H9 (cell line): Measurements from ENCODE around the gene CLBA1. TPM values are rescaled to one million over a fixed set of nuclear protein-coding genes. Genes with fewer than 3 reads are reported as not detected.

Experiments
- DNase-seq: peaks from one replicate; pipeline ENCODE4 v3.0.0-alpha.2; 2017
- H2AFZ ChIP-seq: one replicate; pipeline ENCODE4 v1.6.1; 2013; ENCODE audit warnings: mild to moderate bottlenecking, low read length, control low read depth, moderate library complexity
- H2AK5ac ChIP-seq: 2 replicates; pipeline ENCODE4 v1.6.1; 2013; ENCODE audit warnings: low read length, control low read depth, mixed read lengths; ENCODE audit not compliant: insufficient read length
- H2BK120ac ChIP-seq: one replicate; pipeline ENCODE4 v1.6.1; 2013; ENCODE audit warnings: low read depth, mild to moderate bottlenecking, low read length, control low read depth, inconsistent platforms; ENCODE audit not compliant: poor library complexity, severe bottlenecking
- H2BK12ac ChIP-seq: 2 replicates; pipeline ENCODE4 v1.6.1; 2013; ENCODE audit warnings: low read length, control low read depth, mixed read lengths, low read depth; ENCODE audit not compliant: insufficient read length
- H2BK15ac ChIP-seq: 2 replicates; pipeline ENCODE4 v1.6.1; 2013; ENCODE audit warnings: low read depth, low read length, control low read depth
- H2BK20ac ChIP-seq: one replicate; pipeline ENCODE4 v1.6.1; 2013; ENCODE audit warnings: low read depth, mild to moderate bottlenecking, low read length, control low read depth, inconsistent platforms; ENCODE audit not compliant: poor library complexity, severe bottlenecking
- H2BK5ac ChIP-seq: 2 replicates; pipeline ENCODE4 v1.6.1; 2013; ENCODE audit warnings: low read length, control low read depth, mixed read lengths; ENCODE audit not compliant: insufficient read length
- H3K14ac ChIP-seq: 2 replicates; pipeline ENCODE4 v1.6.1; 2013; ENCODE audit warnings: low read length, control low read depth; ENCODE audit not compliant: insufficient read depth
- H3K18ac ChIP-seq: 2 replicates; pipeline ENCODE4 v1.6.1; 2013; ENCODE audit warnings: low read depth, mild to moderate bottlenecking, mixed read lengths, low read length, control low read depth; ENCODE audit not compliant: insufficient read length
- H3K23ac ChIP-seq: 2 replicates; pipeline ENCODE4 v1.6.1; 2013; ENCODE audit warnings: low read length, control low read depth, mixed read lengths, low read depth; ENCODE audit not compliant: insufficient read length
- H3K23me2 ChIP-seq: 2 replicates; pipeline ENCODE4 v1.6.1; 2013; ENCODE audit warnings: low read depth, mild to moderate bottlenecking, mixed read lengths, low read length, control low read depth; ENCODE audit not compliant: insufficient read length, poor library complexity, severe bottlenecking
- H3K27ac ChIP-seq: 2 replicates; pipeline ENCODE4 v1.5.1; 2013; ENCODE audit warnings: low read length, control low read depth, mixed read lengths, low read depth; ENCODE audit not compliant: insufficient read length
- H3K27me3 ChIP-seq: 2 replicates; pipeline ENCODE4 v1.6.1; 2013; ENCODE audit warnings: low read length, control low read depth, inconsistent platforms; ENCODE audit not compliant: insufficient read depth
- H3K4ac ChIP-seq: 2 replicates; pipeline ENCODE4 v1.6.1; 2013; ENCODE audit warnings: low read depth, mild to moderate bottlenecking, control low read depth, inconsistent platforms, low read length, moderate library complexity
- H3K4me1 ChIP-seq: 2 replicates; pipeline ENCODE4 v1.6.1; 2013; ENCODE audit warnings: low read length, control low read depth, inconsistent platforms; ENCODE audit not compliant: insufficient read depth
- H3K4me2 ChIP-seq: 2 replicates; pipeline ENCODE4 v1.6.1; 2013; ENCODE audit warnings: low read length, control low read depth, mixed read lengths; ENCODE audit not compliant: insufficient read length, insufficient read depth
- H3K56ac ChIP-seq: 2 replicates; pipeline ENCODE4 v1.6.1; 2013; ENCODE audit warnings: low read depth, mild to moderate bottlenecking, mixed read lengths, low read length, control low read depth; ENCODE audit not compliant: insufficient read length
- H3K79me1 ChIP-seq: 2 replicates; pipeline ENCODE4 v1.6.1; 2013; ENCODE audit warnings: low read depth, mild to moderate bottlenecking, moderate library complexity, low read length, control low read depth, inconsistent platforms; ENCODE audit not compliant: insufficient read depth, poor library complexity, severe bottlenecking
- H3K79me2 ChIP-seq: 2 replicates; pipeline ENCODE4 v1.6.1; 2013; ENCODE audit warnings: low read length, control low read depth, inconsistent platforms; ENCODE audit not compliant: insufficient read depth
- H3K9ac ChIP-seq: 2 replicates; pipeline ENCODE4 v1.6.1; 2013; ENCODE audit warnings: low read length, control low read depth, mixed read lengths; ENCODE audit not compliant: insufficient read length; ENCODE audit errors: extremely low read depth
- H3K9me3 ChIP-seq: one replicate; pipeline ENCODE4 v1.6.1; 2013; ENCODE audit warnings: low read depth, low read length, inconsistent platforms; ENCODE audit not compliant: control insufficient read depth
- H3T11ph ChIP-seq: one replicate; pipeline ENCODE4 v1.6.1; 2013; ENCODE audit warnings: mild to moderate bottlenecking, low read length, control low read depth, inconsistent platforms
- H4K20me1 ChIP-seq: one replicate; pipeline ENCODE4 v1.6.1; 2013; ENCODE audit not compliant: control insufficient read depth, insufficient read length, insufficient read depth
- H4K5ac ChIP-seq: 2 replicates; pipeline ENCODE4 v1.6.1; 2013; ENCODE audit warnings: low read depth, mild to moderate bottlenecking, mixed read lengths, low read length, control low read depth; ENCODE audit not compliant: insufficient read length
- H4K8ac ChIP-seq: replicated peaks from 2 replicates; pipeline ENCODE4 v1.6.1; 2013; ENCODE audit warnings: low read length, control low read depth, mixed read lengths, low read depth; ENCODE audit not compliant: insufficient read length
- H4K91ac ChIP-seq: 2 replicates; pipeline ENCODE4 v1.6.1; 2013; ENCODE audit warnings: low read depth, mild to moderate bottlenecking, moderate library complexity, mixed read lengths, low read length, control low read depth; ENCODE audit not compliant: insufficient read length
- H3K27ac Mint-ChIP-seq, 3 experiments: 2 replicates in 2 of 3; 3 replicates in 1 of 3; pipeline ENCODE4 v1.8.0; 2020 to 2021; ENCODE audit warnings: mixed read lengths in 3 of 3, mild to moderate bottlenecking in 1 of 3, moderate library complexity in 1 of 3
- H3K27me3 Mint-ChIP-seq: 2 replicates; pipeline ENCODE4 v1.8.0; 2021; ENCODE audit warnings: low read depth, mild to moderate bottlenecking, moderate library complexity, mixed read lengths
- H3K36me3 Mint-ChIP-seq, 3 experiments: 2 replicates in 2 of 3; 3 replicates in 1 of 3; pipeline ENCODE4 v1.8.0; 2020 to 2021; ENCODE audit warnings: low read depth in 3 of 3, mixed read lengths in 3 of 3; ENCODE audit not compliant: insufficient read depth in 1 of 3
- H3K4me1 Mint-ChIP-seq, 2 experiments: 2 replicates each; pipeline ENCODE4 v1.8.0; 2020; ENCODE audit warnings: mixed read lengths in 2 of 2
- H3K4me3 Mint-ChIP-seq, 2 experiments: 2 replicates in 1 of 2; 3 replicates in 1 of 2; pipeline ENCODE4 v1.8.0; 2020 to 2021; ENCODE audit warnings: mild to moderate bottlenecking in 2 of 2, mixed read lengths in 2 of 2, moderate library complexity in 1 of 2
- H3K9me3 Mint-ChIP-seq, 2 experiments: 2 replicates in 1 of 2; 3 replicates in 1 of 2; pipeline ENCODE4 v1.8.0; 2020; ENCODE audit warnings: mild to moderate bottlenecking in 2 of 2, mixed read lengths in 2 of 2, moderate library complexity in 1 of 2
- CTCF ChIP-seq: fragments of 200-600 bp; sonication (generic); conservative IDR thresholded peaks from 3 replicates; pipeline ENCODE4 v1.8.0; 2021; ENCODE audit warnings: antibody characterized with exemption, mild to moderate bottlenecking
- WGBS: extraction: QIAGEN DNeasy Blood & Tissue Kit; methylation state at CpG from one replicate; pipeline ENCODE4 v1.1.7; 2013; ENCODE audit warnings: missing lambda C conversion rate, low lambda C conversion rate, mixed read lengths; ENCODE audit not compliant: insufficient read length; ENCODE audit errors: extremely low coverage; 5-methylcytosine and 5-hydroxymethylcytosine counted together
- total RNA-seq: library from RNA; stranded (reverse); gene quantifications from 2 replicates; pipeline ENCODE4 v1.2.1, GENCODE V29; 2021

The CLBA1 gene
- total RNA-seq, 1 experiment from 2014 or later, result 2.4 TPM

GRCh38 chr14:104971447-104972240, 13.9 kb upstream of the CLBA1 start:
- Histone ChIP-seq H3K4me1 (peaks cover 3% of the 10 kb centered on the region; the same call in 1 of the 2 replicates), H3K4ac (no peak overlapping the region), H4K5ac (no peak overlapping the region), H4K91ac (no peak overlapping the region), H2BK5ac (no peak overlapping the region), H3K23ac (no peak overlapping the region), H2BK120ac (no peak overlapping the region), H3T11ph (no peak overlapping the region), H3K23me2 (peaks cover 6% of the 10 kb centered on the region), H3K56ac (no peak overlapping the region), H3K27me3 (no peaks in the 10 kb centered on the region; the same call in 1 of the 2 replicates), H3K9ac (no peak overlapping the region), H2AFZ (no peak overlapping the region), H4K20me1 (peaks cover 4% of the 10 kb centered on the region), H2BK12ac (no peak overlapping the region), H3K79me1 (no peaks in the 10 kb centered on the region), H3K9me3 (no peaks in the 10 kb centered on the region), H3K4me2 (no peak overlapping the region), H3K79me2 (no peaks in the 10 kb centered on the region), H4K8ac (no peak overlapping the region), H2BK20ac (no peak overlapping the region), H3K14ac (no peak overlapping the region; the same call in 1 of the 2 replicates), H3K27ac (no peak overlapping the region), H2BK15ac (no peak overlapping the region), H3K18ac (no peak overlapping the region), H2AK5ac (no peak overlapping the region)
- H3K27ac Mint-ChIP-seq, result no peak overlapping the region; a peak in 1 of 7 replicates
- H3K27me3 Mint-ChIP-seq, result peaks cover 25% of the 10 kb centered on the region
- no CpG with 5 or more reads among the region's 12 CpGs for WGBS
- no peak for DNase-seq
- no peak for TF ChIP-seq CTCF
- H3K4me3 Mint-ChIP-seq, result no peak overlapping the region
- H3K4me1 Mint-ChIP-seq, result peaks cover 14 to 33% of the 10 kb centered on the region in 2 experiments
- no peaks in the 10 kb centered on the region for H3K36me3 Mint-ChIP-seq
- H3K9me3 Mint-ChIP-seq, result no peaks in the 10 kb centered on the region; a peak in 1 of 5 replicates
